ENCODE results near the gene TRIP4. TPM values are rescaled to one million over a fixed set of nuclear protein-coding genes. Genes with fewer than 3 reads are reported as not detected.
A peak's percentile ranks its signal among the peaks of the same experiment; 100 is the strongest.
"Not testable (repeated sequence)": the region's sequence is repeated elsewhere in the genome, so short reads cannot be mapped to it uniquely, and the experiment has no call there.

TRIP4 gene
- total RNA-seq, 1 donor from 2014 or later, result 27.5 TPM

DNA sequence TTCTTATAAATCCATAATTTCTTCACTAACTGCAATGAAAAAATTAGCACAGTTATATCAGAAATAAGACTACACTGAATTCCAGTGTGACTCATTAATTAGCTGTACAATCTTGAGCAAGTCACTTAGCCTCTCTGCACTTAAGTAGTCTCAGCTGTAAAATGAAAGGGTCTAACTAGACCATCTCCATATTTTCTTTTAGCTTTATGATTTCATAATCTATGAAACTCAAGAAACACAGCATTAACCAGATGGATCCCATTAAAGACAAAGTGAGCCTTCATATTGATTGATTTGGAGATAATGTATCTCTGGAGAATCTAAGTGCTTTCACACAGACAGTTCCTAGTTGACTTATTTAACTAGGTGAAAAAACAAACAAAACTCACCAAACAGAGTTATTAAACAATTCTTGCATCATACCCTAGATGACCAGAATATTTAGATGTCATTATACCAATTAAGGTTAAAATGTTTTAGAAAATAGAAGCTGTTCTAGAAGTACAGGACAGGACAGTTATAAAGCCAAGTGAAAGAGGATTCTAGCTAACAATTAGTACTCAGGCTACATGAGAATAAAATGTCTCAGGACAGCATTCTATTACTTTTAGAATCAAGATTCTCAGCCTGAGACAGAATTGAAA, 42.9 kb upstream of the TRIP4 start:
- ATAC-seq, result no peak
- H3K36me3 ChIP-seq, result peaks cover 10% of the 10 kb centered on the region
- TF ChIP-seq, protein P1, sequence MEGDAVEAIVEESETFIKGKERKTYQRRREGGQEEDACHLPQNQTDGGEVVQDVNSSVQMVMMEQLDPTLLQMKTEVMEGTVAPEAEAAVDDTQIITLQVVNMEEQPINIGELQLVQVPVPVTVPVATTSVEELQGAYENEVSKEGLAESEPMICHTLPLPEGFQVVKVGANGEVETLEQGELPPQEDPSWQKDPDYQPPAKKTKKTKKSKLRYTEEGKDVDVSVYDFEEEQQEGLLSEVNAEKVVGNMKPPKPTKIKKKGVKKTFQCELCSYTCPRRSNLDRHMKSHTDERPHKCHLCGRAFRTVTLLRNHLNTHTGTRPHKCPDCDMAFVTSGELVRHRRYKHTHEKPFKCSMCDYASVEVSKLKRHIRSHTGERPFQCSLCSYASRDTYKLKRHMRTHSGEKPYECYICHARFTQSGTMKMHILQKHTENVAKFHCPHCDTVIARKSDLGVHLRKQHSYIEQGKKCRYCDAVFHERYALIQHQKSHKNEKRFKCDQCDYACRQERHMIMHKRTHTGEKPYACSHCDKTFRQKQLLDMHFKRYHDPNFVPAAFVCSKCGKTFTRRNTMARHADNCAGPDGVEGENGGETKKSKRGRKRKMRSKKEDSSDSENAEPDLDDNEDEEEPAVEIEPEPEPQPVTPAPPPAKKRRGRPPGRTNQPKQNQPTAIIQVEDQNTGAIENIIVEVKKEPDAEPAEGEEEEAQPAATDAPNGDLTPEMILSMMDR (IDR thresholded peaks at IDR 0.05), result no peak
- DNase-seq, result no peak
- no peaks in the 10 kb centered on the region for H3K9me3 ChIP-seq
- no peak overlapping the region for H3K27ac ChIP-seq
- H3K27me3 ChIP-seq, result no peaks in the 10 kb centered on the region
- no peak overlapping the region for H3K4me3 ChIP-seq
- intact Hi-C loops (cut with DNase I), result no loop called here
- H3K4me1 ChIP-seq, result peaks cover 17% of the 10 kb centered on the region

DNA sequence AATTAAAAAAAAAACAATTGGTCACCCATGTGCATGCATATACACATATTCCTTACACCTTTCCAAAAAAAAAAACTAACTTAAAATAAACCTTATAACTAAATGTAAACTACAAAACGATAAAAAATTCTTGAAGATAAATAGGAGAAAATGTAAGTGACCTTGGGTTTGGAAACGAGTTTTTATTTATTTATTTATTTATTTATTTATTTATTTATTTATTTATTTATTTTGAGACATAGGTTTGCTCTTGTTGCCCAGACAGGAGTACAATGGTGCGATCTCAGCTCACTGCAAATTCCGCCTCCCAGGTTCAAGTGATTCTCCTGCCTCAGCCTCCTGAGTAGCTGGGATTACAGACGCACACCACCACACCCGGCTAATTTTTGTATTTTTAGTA, 41.4 kb upstream of the TRIP4 start:
- H3K9me3 ChIP-seq; H3K4me3 ChIP-seq; H3K27ac ChIP-seq; H3K27me3 ChIP-seq; ATAC-seq; DNase-seq; intact Hi-C loops (cut with DNase I): not testable (repeated sequence)
- Histone ChIP-seq H3K36me3 (peaks cover 10% of the 10 kb centered on the region), H3K4me1 (peaks cover 18% of the 10 kb centered on the region)

DNA sequence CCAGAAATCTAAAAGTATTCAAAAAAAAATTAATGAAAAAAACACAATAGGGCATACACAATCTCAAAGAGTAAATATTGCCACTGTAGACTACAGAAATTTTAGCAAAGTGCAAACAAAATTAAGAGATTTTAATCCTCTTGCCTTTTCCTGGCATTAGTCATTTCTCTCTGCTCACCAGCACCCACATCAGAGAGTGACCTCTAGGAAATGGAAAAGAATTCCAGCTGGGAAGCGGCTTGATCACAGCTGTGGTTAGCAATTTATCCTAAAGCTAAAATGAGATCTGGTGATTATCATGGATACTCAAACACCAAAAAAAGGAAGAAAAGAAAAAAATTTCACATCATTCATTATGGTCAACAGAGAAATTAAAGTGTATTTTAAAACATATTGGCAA, 39.2 kb upstream of the TRIP4 start:
- TF ChIP-seq, protein P1 (IDR thresholded peaks at IDR 0.05), result no peak

DNA sequence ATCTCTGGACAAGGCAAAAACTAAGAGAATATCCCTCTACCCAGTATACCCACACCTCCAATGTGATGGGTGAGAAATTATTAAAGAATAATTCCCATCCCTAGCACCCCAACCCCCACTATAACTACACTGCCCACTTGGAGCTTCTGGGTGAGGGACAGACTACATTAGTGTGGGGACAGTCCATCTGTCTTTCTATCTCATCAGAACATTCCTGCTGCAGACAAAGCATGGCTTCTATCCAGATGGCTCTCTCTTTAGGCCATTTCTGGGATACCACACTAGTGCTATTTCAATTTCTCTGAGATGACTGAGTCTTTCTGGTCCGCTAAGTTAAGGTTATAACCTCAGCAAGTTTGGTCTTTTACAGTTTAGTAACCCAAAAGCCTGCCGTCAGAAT, 38.3 kb upstream of the TRIP4 start:
- H3K27me3 ChIP-seq, result no peaks in the 10 kb centered on the region
- DNase-seq, result no peak
- H3K4me1 ChIP-seq, result peaks cover 15% of the 10 kb centered on the region
- no peak overlapping the region for H3K27ac ChIP-seq
- H3K9me3 ChIP-seq, result no peaks in the 10 kb centered on the region
- peak; percentile 33 for ATAC-seq
- H3K36me3 ChIP-seq, result peaks cover 10% of the 10 kb centered on the region
- no peak overlapping the region for H3K4me3 ChIP-seq
- TF ChIP-seq, protein P1 (IDR thresholded peaks at IDR 0.05), result no peak
- intact Hi-C loops (cut with DNase I), result no loop called here

More for the DNA sequence above, 39.2 kb upstream of the TRIP4 start:
- H3K27ac ChIP-seq, result no peak overlapping the region
- H3K36me3 ChIP-seq, result peaks cover 10% of the 10 kb centered on the region
- H3K27me3 ChIP-seq, result no peaks in the 10 kb centered on the region
- ATAC-seq (no peak), DNase-seq (no peak)
- H3K4me3 ChIP-seq, result no peak overlapping the region
- H3K4me1 ChIP-seq, result peaks cover 20% of the 10 kb centered on the region
- intact Hi-C loops (cut with DNase I), result no loop called here
- no peaks in the 10 kb centered on the region for H3K9me3 ChIP-seq

DNA sequence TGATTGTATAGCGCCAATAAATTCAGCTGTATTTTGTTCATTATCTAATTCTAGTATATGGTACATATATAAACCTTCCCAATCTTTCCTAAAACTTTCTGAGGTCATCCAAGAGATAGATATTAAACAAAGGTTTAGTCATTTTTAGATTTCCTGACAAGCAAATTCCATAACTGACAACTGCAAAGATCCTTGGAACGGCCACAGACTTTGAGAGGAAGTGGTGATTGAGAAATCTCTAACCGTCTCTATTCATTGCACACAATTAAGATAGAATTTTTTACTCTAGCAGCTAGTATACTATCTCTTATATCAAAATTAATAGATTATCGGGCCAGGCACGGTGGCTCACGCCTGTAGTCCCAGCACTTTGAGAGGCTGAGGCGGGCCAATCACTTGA, 36.4 kb upstream of the TRIP4 start:
- Histone ChIP-seq H3K27ac (no peak overlapping the region), H3K4me3 (no peak overlapping the region), H3K4me1 (peaks cover 11% of the 10 kb centered on the region), H3K27me3 (no peaks in the 10 kb centered on the region), H3K9me3 (no peaks in the 10 kb centered on the region), H3K36me3 (peaks cover 10% of the 10 kb centered on the region)
- DNase-seq (no peak), ATAC-seq (no peak)
- TF ChIP-seq, protein P1 (IDR thresholded peaks at IDR 0.05), result no peak
- intact Hi-C loops (cut with DNase I), result no loop called here

DNA sequence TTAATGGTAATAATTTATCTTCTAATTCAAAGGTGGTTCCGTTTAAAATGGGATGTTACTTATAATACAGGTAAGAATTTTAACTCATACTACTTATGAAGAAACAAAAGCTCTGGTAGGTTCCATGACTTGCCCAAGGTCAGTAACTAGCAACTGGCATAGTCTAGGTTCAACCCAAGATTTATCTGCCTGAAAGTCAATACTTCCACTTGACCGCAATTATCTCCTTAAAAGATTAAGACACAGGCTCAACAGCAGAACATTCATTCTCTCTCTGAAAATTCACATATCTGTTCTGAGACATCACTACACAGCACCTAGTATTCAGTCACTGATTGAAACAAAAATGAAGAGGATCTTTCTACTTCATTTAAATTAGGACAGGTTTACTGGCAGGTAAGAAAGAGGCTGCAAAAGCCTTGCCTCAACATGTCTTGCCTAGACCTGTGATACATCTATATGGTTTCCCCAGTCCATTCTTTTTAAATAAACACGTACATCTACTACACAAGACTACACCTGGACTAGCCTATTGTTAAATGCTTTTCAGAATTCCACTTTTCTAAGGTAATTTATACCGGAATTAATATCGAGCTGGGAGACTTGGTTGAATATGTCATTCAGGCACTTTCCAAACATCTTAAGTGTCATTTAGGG, 32.8 kb upstream of the TRIP4 start:
- H3K4me1 ChIP-seq, result peaks cover 11% of the 10 kb centered on the region
- intact Hi-C loops (cut with DNase I), result no loop called here
- no peak for ATAC-seq
- H3K36me3 ChIP-seq, result no peaks in the 10 kb centered on the region
- no peaks in the 10 kb centered on the region for H3K27me3 ChIP-seq
- TF ChIP-seq, protein P1 (IDR thresholded peaks at IDR 0.05), result no peak
- H3K9me3 ChIP-seq, result no peaks in the 10 kb centered on the region
- H3K27ac ChIP-seq, result no peak overlapping the region
- H3K4me3 ChIP-seq, result peak overlapping the region; percentile 79
- no peak for DNase-seq
